GM10248 (cell line): Measurements from ENCODE around the gene COMMD9.

Experiments
- CTCF ChIA-PET: fragments of 300-600 bp; sonication (Branson Sonifier 250); formaldehyde crosslinking; extraction: SDS; loops from one replicate; lab custom pipeline; 2021; ENCODE audit warnings: antibody characterized with exemption; lab: Yijun Ruan, JAX
- POLR2A ChIA-PET: fragments of 350-650 bp; sonication (Branson Sonifier 250); formaldehyde crosslinking; extraction: SDS; loops from one replicate; lab custom pipeline; 2020; ENCODE audit warnings: antibody characterized with exemption; lab: Yijun Ruan, JAX
- DNase-seq: peaks from one replicate; pipeline ENCODE4 v3.0.0; 2012; ENCODE audit errors: extremely low spot score
- CTCF ChIP-seq: IDR thresholded peaks from 2 replicates; pipeline ENCODE4 v1.5.1; 2012; ENCODE audit warnings: mild to moderate bottlenecking, low read depth; ENCODE audit errors: extremely low read depth, missing control alignments, control extremely low read depth

The COMMD9 gene

GRCh38 chr11:36296884-36297543 is 7.8 kb upstream of the COMMD9 start:
- no peak for DNase-seq
- POLR2A ChIA-PET: no interaction called here
- no peak for TF ChIP-seq CTCF
- CTCF ChIA-PET: interaction anchor here (1.1 to 10.3 kb wide), 5 partner anchors 18 to 450 kb away, joined by 3 to 185 read pairs (median 14); no protein-coding TSS in a partner anchor

- POLR2A ChIA-PET: no interaction called here
- DNase-seq: no peak
- no peak for TF ChIP-seq CTCF
- CTCF ChIA-PET: interaction anchor here (1.2 to 10.3 kb wide), 5 partner anchors 17 to 451 kb away, joined by 3 to 185 read pairs (median 14); no protein-coding TSS in a partner anchor
Observed at GRCh38 chr11:36295926-36296325, 6.7 kb upstream of the COMMD9 start, which contains the start of gene PRR5L. TSS of gene PRR5L (plus strand) at chr11:36296288. CDS start at chr11:36401122, 104,834 bp downstream.

- peak; percentile 77 for DNase-seq
- ChIA-PET CTCF (interaction anchor here (0.6 to 10.3 kb wide), 48 partner anchors 10 to 1114 kb away, joined by 3 to 185 read pairs (median 5); partner anchors contain the start of gene TRAF6), POLR2A (no interaction called here)
- TF ChIP-seq CTCF: peak; percentile 53
Observed at GRCh38 chr11:36292311-36292722, 3.1 kb upstream of the COMMD9 start.

- no peak for DNase-seq
- POLR2A ChIA-PET: no interaction called here
- TF ChIP-seq CTCF: no peak
- CTCF ChIA-PET: interaction anchor here (0.8 to 10.3 kb wide), 7 partner anchors 14 to 455 kb away, joined by 3 to 185 read pairs (median 7); partner anchors contain the start of gene TRAF6
Observed at GRCh38 chr11:36288442-36289225, 590 bp downstream of the COMMD9 start.

- POLR2A ChIA-PET: no interaction called here
- no peak for DNase-seq
- CTCF ChIA-PET: interaction anchor here (1.2 kb wide), 1 partner anchor 16 kb away, joined by 3 read pairs; no protein-coding TSS in a partner anchor
- no peak for TF ChIP-seq CTCF
Observed at GRCh38 chr11:36282926-36283325, 6.3 kb downstream of the COMMD9 start.

- DNase-seq: no peak
- no peak for TF ChIP-seq CTCF
- CTCF ChIA-PET: interaction anchor here (0.8 to 1.8 kb wide), 4 partner anchors 11 to 24 kb away, joined by 3 to 7 read pairs (median 4); no protein-coding TSS in a partner anchor
- POLR2A ChIA-PET: no interaction called here
Observed at GRCh38 chr11:36281850-36282249, 7.4 kb downstream of the COMMD9 start.
